GM18519 (cell line): ENCODE results near the gene MALSU1.

ENCODE experiments used
- ATAC-seq: cut with Tn5 transposase; IDR thresholded peaks from one replicate; pipeline ENCODE4 v1.9.1; 2021; ENCODE audit warnings: mild to moderate bottlenecking, moderate library complexity; ENCODE audit not compliant: unreplicated experiment, low FRiP score

MALSU1 gene

GRCh38 chr7:23298885-23299769, at the start of gene MALSU1:
Gene MALSU1 (plus strand): TSS chr7:23299339. CDS start chr7:23299353, 14 bp downstream.
- peak; percentile 94 for ATAC-seq

GRCh38 chr7:23249486-23249885, 49.7 kb upstream of the MALSU1 start:
- no peak for ATAC-seq

DNA sequence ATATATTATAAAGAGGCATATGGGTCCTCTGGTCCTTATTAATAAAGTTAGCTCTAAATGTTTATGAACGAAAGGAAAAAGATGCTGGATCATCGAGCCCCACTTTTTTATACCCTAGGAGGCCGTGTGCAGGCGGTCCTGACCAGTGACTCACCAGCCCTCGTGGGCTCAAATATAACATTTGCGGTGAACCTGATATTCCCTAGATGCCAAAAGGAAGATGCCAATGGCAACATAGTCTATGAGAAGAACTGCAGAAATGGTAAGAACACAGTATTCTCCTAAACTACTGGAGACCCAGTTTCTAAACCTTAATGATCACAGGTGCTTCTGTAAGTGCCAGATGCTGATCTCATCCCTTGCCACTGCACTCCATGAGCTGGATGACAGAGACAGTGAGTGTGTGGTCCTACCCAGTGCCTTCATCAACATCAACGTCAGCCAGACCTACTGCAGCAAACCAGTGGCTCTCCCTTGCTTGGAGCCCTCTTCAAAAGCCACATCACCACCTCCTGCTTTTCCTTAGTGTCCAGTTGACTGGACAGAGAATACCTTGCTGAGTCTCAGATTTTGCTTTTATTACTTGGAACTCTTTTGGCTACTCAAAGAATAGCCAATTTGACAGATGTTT, 45.0 kb upstream of the MALSU1 start:
- no peak for ATAC-seq

DNA sequence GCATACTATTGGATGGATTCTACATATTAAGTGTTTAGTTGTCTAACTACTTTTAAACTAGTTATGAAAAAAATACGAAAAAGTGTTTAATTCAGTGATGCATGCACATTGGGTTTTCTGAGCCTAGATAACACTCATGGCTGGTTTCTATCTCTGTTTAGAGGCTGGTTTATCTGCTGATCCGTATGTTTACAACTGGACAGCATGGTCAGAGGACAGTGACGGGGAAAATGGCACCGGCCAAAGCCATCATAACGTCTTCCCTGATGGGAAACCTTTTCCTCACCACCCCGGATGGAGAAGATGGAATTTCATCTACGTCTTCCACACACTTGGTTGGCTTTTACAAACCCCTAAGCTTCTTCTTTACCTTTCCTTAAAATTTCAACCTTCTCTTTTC, 42.4 kb upstream of the MALSU1 start:
- ATAC-seq: no peak

- no peak for ATAC-seq
Observed at GRCh38 chr7:23260371-23260770, 38.8 kb upstream of the MALSU1 start.

GRCh38 chr7:23261843-23262452, 37.2 kb upstream of the MALSU1 start:
- no peak for ATAC-seq

GRCh38 chr7:23264916-23265458, 34.2 kb upstream of the MALSU1 start:
- no peak for ATAC-seq

DNA sequence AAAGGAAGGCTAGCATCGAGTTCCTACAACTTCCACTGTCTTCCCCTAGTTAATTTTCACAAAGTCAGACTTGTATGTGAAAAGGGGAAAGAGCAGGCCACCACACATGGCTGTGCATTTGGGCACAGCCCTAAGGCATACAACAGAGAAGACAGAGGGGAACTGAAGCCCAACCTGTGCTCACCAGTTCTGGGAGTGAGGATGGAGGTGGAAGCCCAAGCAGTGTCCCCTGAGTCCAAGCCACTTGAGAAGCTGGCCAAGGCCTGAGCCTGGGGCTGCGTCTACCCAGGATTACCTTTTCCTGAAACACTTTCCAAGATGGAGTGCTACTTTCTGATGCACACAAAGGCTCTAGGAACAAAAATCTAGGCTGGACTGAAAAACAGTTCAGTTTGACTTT, 32.2 kb upstream of the MALSU1 start:
- ATAC-seq: no peak

- ATAC-seq: no peak
Observed at GRCh38 chr7:23267357-23267756, 31.8 kb upstream of the MALSU1 start.

DNA sequence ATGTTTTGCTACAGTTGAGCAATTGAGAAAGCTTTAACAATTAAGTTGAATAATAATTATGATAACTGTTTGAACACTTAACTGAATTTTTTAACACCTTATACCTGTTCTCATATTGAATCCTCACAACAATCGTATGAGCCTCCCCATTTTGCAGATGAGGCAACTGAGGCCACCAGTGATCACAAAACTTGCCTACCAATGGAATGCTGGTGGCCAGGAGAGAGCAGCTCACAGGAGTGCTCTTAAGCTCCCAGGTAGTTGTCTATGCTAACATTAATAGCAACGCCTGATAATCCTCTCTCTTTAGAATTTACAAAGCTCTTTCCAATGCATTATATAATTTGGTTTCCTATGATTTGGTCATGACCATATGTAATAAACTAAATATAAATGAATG, 31.0 kb upstream of the MALSU1 start:
- ATAC-seq: no peak

- no peak for ATAC-seq
Observed at GRCh38 chr7:23268746-23269145, 30.4 kb upstream of the MALSU1 start.

- no peak for ATAC-seq
Observed at GRCh38 chr7:23272275-23272674, 26.9 kb upstream of the MALSU1 start.

- ATAC-seq: peak; percentile 82
Observed at GRCh38 chr7:23273141-23273599, 26.0 kb upstream of the MALSU1 start.

- no peak for ATAC-seq
Observed at GRCh38 chr7:23275912-23276311, 23.2 kb upstream of the MALSU1 start.

- ATAC-seq: no peak
Observed at GRCh38 chr7:23276376-23276775, 22.8 kb upstream of the MALSU1 start.

GRCh38 chr7:23276947-23277346, 22.2 kb upstream of the MALSU1 start:
- no peak for ATAC-seq

DNA sequence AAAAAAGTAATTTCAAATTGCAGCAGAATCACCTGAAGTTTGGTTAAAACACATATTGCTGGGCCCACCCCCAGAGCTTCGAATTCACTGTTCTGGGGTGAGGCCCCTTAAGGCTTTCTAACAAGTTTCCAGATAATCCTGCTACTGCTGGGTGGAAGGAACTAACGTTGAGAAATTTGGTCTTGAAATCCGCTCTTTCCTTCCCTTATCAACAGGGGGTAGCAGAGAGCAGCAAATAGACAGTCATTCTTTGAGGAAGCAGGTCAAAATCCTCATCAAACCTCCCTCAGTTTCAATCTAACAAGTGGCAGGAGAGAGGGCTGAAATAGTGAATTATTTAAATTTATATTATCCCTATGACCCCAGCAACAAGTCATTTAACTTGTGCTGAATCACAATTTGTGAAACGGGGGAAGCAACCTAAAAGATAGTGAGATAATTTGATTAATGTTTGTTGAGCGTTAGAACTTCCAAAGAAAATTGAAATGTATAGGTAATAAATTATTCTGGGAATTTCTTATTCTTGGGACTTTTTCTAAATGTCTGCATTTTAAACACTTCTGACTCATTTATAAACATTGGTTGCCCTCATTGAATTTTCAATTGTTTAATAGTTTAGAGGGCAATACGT, 21.7 kb upstream of the MALSU1 start:
- no peak for ATAC-seq

DNA sequence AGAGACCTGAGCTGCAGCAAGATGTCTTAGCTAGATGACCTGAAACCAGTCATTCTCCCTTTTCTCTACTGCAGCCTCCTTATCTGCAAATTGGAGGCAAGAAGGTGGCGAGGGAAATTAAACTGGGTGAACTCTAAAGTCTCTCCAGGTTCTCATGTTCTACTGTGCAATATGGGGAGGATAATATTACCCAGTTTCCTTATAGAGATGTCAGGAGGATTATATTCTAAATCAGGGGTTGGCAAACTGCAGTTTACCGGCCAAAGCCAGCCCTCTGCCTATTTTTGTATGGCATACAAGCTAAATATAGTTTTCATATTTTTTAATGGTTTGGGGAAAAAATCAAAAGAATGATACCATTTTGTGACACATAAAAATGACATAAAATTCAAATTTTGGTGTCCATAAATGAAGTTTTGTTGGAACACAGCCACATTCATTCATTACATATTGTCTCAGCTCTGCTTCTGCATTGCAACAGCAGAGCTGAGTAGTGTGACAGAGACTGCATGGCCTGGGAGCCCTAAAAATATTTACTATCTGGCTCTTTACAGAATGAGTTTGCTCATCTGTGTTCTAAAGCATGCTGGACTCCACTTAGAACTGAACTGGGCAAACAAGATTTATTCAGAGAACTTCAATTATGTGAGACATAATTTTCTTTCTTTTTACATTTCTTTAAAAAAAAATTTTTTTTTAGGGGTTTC, 19.2 kb upstream of the MALSU1 start:
- ATAC-seq: no peak

- ATAC-seq: no peak
Observed at GRCh38 chr7:23283086-23283485, 16.1 kb upstream of the MALSU1 start.

- no peak for ATAC-seq
Observed at GRCh38 chr7:23284871-23285270, 14.3 kb upstream of the MALSU1 start.
